SK-N-SH (cell line): ENCODE data around the gene EFHD1. TPM values are rescaled to one million over a fixed set of nuclear protein-coding genes. Genes with fewer than 3 reads are reported as not detected.

Source experiments
- CTCF ChIA-PET: fragments of 300-600, 350-600 bp; formaldehyde crosslinking; extraction: SDS; loops from one replicate; lab custom pipeline; 2021; lab: Yijun Ruan, JAX
- POLR2A ChIA-PET: fragments of 350-600 bp; sonication (Branson Sonifier 250); formaldehyde crosslinking; extraction: SDS; loops from one replicate; lab custom pipeline; 2020; ENCODE audit warnings: antibody characterized with exemption, inconsistent platforms; lab: Yijun Ruan, JAX
- DNase-seq: peaks from one replicate; pipeline ENCODE4 v3.0.0; 2012
- H2AFZ ChIP-seq: fragments of 200-600 bp; sonication (generic); 2 replicates; pipeline ENCODE4 v1.8.1; 2016; ENCODE audit warnings: antibody characterized with exemption, mild to moderate bottlenecking, low read depth
- H3F3A ChIP-seq: fragments of 200-600 bp; sonication (generic); replicated peaks from 2 replicates; pipeline ENCODE3; 2016; ENCODE audit warnings: antibody characterized with exemption, mild to moderate bottlenecking; ENCODE audit not compliant: insufficient read depth
- H3K27ac ChIP-seq, 2 experiments: fragments of 200-500 bp in 1 of 2; fragments of 200-600 bp in 1 of 2; sonication (Bioruptor generic) in 1 of 2; sonication (generic), shearing (Covaris generic) in 1 of 2; 2 replicates each; pipeline versions ENCODE4 v1.5.1 to v1.6.1; 2014 to 2016; ENCODE audit warnings: low read depth in 2 of 2, inconsistent platforms in 1 of 2, low read length in 1 of 2, mild to moderate bottlenecking in 1 of 2, mixed read lengths in 1 of 2
- H3K27me3 ChIP-seq: fragments of 200-600 bp; sonication (generic), shearing (Covaris generic); 2 replicates; pipeline ENCODE4 v1.6.1; 2016; ENCODE audit warnings: mixed run types; ENCODE audit not compliant: insufficient read depth
- H3K36me3 ChIP-seq, 2 experiments: fragments of 200-500 bp in 1 of 2; fragments of 200-600 bp in 1 of 2; sonication (Bioruptor generic) in 1 of 2; sonication (generic) in 1 of 2; replicated peaks in 1 of 2; 2 replicates each; pipeline versions ENCODE3 to v1.5.1; 2014 to 2016; ENCODE audit warnings: low read length in 1 of 2, mild to moderate bottlenecking in 1 of 2; ENCODE audit not compliant: insufficient read depth in 2 of 2, control insufficient read depth in 1 of 2
- H3K4me1 ChIP-seq, 2 experiments: fragments of 200-500 bp in 1 of 2; fragments of 200-600 bp in 1 of 2; sonication (Bioruptor generic) in 1 of 2; sonication (generic), shearing (Covaris generic) in 1 of 2; 2 replicates each; pipeline versions ENCODE4 v1.5.1 to v1.6.1; 2014 to 2016; ENCODE audit warnings: low read depth in 1 of 2, low read length in 1 of 2, mixed run types in 1 of 2; ENCODE audit not compliant: insufficient read depth in 2 of 2, control insufficient read depth in 1 of 2
- H3K4me2 ChIP-seq: fragments of 200-600 bp; sonication (generic), shearing (Covaris generic); 2 replicates; pipeline ENCODE4 v1.6.1; 2017; ENCODE audit warnings: mixed run types
- H3K4me3 ChIP-seq, 2 experiments: fragments of 200-500 bp in 1 of 2; fragments of 200-600 bp in 1 of 2; sonication (Bioruptor generic) in 1 of 2; sonication (generic), shearing (Covaris generic) in 1 of 2; 2 replicates each; pipeline versions ENCODE4 v1.5.1 to v1.8.1; 2014 to 2016; ENCODE audit warnings: low read depth in 2 of 2, inconsistent platforms in 1 of 2, low read length in 1 of 2, mild to moderate bottlenecking in 1 of 2, mixed read lengths in 1 of 2, moderate library complexity in 1 of 2
- H3K79me2 ChIP-seq: fragments of 200-600 bp; sonication (generic); 2 replicates; pipeline ENCODE4 v1.8.1; 2017; ENCODE audit warnings: mild to moderate bottlenecking; ENCODE audit not compliant: insufficient read depth
- H3K9ac ChIP-seq: fragments of 200-600 bp; sonication (generic); 2 replicates; pipeline ENCODE4 v1.6.1; 2017; ENCODE audit warnings: mixed run types
- H3K9me2 ChIP-seq: fragments of 200-600 bp; sonication (generic); 2 replicates; pipeline ENCODE4 v1.6.1; 2017; ENCODE audit warnings: mixed run types
- H3K9me3 ChIP-seq: fragments of 200-600 bp; sonication (generic); 2 replicates; pipeline ENCODE4 v1.6.1; 2017; ENCODE audit warnings: mixed run types, mild to moderate bottlenecking, moderate library complexity
- H4K20me1 ChIP-seq: fragments of 200-600 bp; sonication (generic); 2 replicates; pipeline ENCODE4 v1.6.1; 2017; ENCODE audit warnings: mild to moderate bottlenecking, mixed run types; ENCODE audit not compliant: insufficient read depth
- CHD2 ChIP-seq: fragments of 150-350 bp; IDR thresholded peaks from 2 replicates; pipeline ENCODE4 v1.6.1; 2018; ENCODE audit warnings: low read length; ENCODE audit not compliant: partially characterized antibody
- CTCF ChIP-seq: fragments of 200-600 bp; sonication (generic); IDR thresholded peaks from 2 replicates; pipeline ENCODE4 v1.6.1; 2017; ENCODE audit warnings: antibody characterized with exemption, mild to moderate bottlenecking, moderate library complexity
- ELF1 ChIP-seq: IDR thresholded peaks from 2 replicates; pipeline ENCODE4 v1.4.0; 2012
- FOSL2 ChIP-seq: IDR thresholded peaks from 2 replicates; pipeline ENCODE4 v1.4.0; 2012; ENCODE audit warnings: low read depth, mild to moderate bottlenecking, moderate library complexity, borderline replicate concordance
- FOXJ3 ChIP-seq: sonication (generic); formaldehyde crosslinking; IDR thresholded peaks from 2 replicates; pipeline ENCODE4 v1.5.1; 2020; ENCODE audit warnings: mild to moderate bottlenecking, missing genetic modification reagents
- FOXM1 ChIP-seq: IDR thresholded peaks from 2 replicates; pipeline ENCODE4 v1.4.0; 2012; ENCODE audit warnings: low read depth, mild to moderate bottlenecking
- GABPA ChIP-seq: IDR thresholded peaks from 2 replicates; pipeline ENCODE4 v1.4.0; 2012; ENCODE audit warnings: low read depth, mild to moderate bottlenecking
- MAX ChIP-seq: IDR thresholded peaks from 2 replicates; pipeline ENCODE4 v1.4.0; 2012; ENCODE audit warnings: low read depth
- NFIC ChIP-seq: IDR thresholded peaks from 2 replicates; pipeline ENCODE4 v1.4.0; 2012; ENCODE audit warnings: borderline replicate concordance
- PBX3 ChIP-seq: IDR thresholded peaks from 2 replicates; pipeline ENCODE4; 2012
- RFX5 ChIP-seq: IDR thresholded peaks from 2 replicates; pipeline ENCODE4 v1.6.1; 2012; ENCODE audit warnings: mild to moderate bottlenecking, improper control_type of control experiment, low read length
- SIN3A ChIP-seq: IDR thresholded peaks from 2 replicates; pipeline ENCODE4 v1.6.1; 2012; ENCODE audit warnings: low read depth, mild to moderate bottlenecking, low read length, moderate library complexity, borderline replicate concordance
- TEAD4 ChIP-seq: IDR thresholded peaks from 2 replicates; pipeline ENCODE4 v1.4.0; 2012; ENCODE audit warnings: mild to moderate bottlenecking, borderline replicate concordance; ENCODE audit not compliant: insufficient read depth
- ZBTB33 ChIP-seq: IDR thresholded peaks from 2 replicates; pipeline ENCODE4 v1.4.0; 2012; ENCODE audit warnings: low read depth, borderline replicate concordance
- WGBS: methylation state at CpG from one replicate; pipeline ENCODE4 v1.1.6; 2017; ENCODE audit warnings: low lambda C conversion rate; 5-methylcytosine and 5-hydroxymethylcytosine counted together
- polyA plus RNA-seq, 3 experiments: library from polyadenylated mRNA; depleted of rRNA; stranded (reverse); fragments of >200 nt; gene quantifications; 2 replicates each; pipeline ENCODE4 v1.2.3, GENCODE V29; 2012

EFHD1 gene
- polyA plus RNA-seq, 1 of the 3 experiments (the other 2 are of a cell fraction) = not detected

GRCh38 chr2:232587512-232587911 lies 45.9 kb upstream of the EFHD1 start:
- ChIA-PET CTCF (no interaction called here), POLR2A (no interaction called here)
- H4K20me1 ChIP-seq = no peaks in the 10 kb centered on the region
- no peak for DNase-seq
- no peaks in the 10 kb centered on the region for H3K9me3 ChIP-seq
- H3K27me3 ChIP-seq = no peaks in the 10 kb centered on the region
- no peaks in the 10 kb centered on the region for H3K79me2 ChIP-seq
- H3K4me2 ChIP-seq = no peak overlapping the region
- WGBS = 92% methylated on average over 6 of the region's 7 CpGs
- H3K9ac ChIP-seq = no peak overlapping the region
- no peak overlapping the region for H3K27ac ChIP-seq
- H3K4me1 ChIP-seq = peaks cover 0 to 10% of the 10 kb centered on the region in 2 experiments; a peak in 1 of 4 replicates
- no peak overlapping the region for H2AFZ ChIP-seq
- H3F3A ChIP-seq = peaks cover 4% of the 10 kb centered on the region
- TF ChIP-seq ELF1 (no peak), SIN3A (no peak), RFX5 (no peak), NFIC (no peak), CTCF (no peak)
- no peak overlapping the region for H3K4me3 ChIP-seq
- no peaks in the 10 kb centered on the region for H3K9me2 ChIP-seq
- H3K36me3 ChIP-seq = peaks cover 0 to 9% of the 10 kb centered on the region in 2 experiments

- Histone ChIP-seq H3K79me2 (no peaks in the 10 kb centered on the region), H3K4me2 (no peak overlapping the region), H3K27ac (no peak overlapping the region), H3K27me3 (no peaks in the 10 kb centered on the region), H3F3A (peaks cover 4% of the 10 kb centered on the region), H3K4me1 (peaks cover under 1 to 10% of the 10 kb centered on the region in 2 experiments; a peak in 1 of 4 replicates), H4K20me1 (no peaks in the 10 kb centered on the region)
- CTCF ChIA-PET = no interaction called here
- TF ChIP-seq ZBTB33 (no peak), FOSL2 (no peak), CTCF (no peak), CHD2 (no peak), MAX (no peak), TEAD4 (no peak), FOXM1 (no peak), FOXJ3 (CRISPR knock-in tag) (no peak), PBX3 (no peak), GABPA (no peak)
- TF ChIP-seq, all 33 proteins: peak for 0
- no peak for DNase-seq
- POLR2A ChIA-PET = no interaction called here
- peaks cover 0 to 6% of the 10 kb centered on the region in 2 experiments for H3K36me3 ChIP-seq
- no peak overlapping the region for H2AFZ ChIP-seq
- WGBS = 88% methylated on average over 7 of the region's 8 CpGs
- H3K9ac ChIP-seq = no peak overlapping the region
- no peaks in the 10 kb centered on the region for H3K9me2 ChIP-seq
- H3K9me3 ChIP-seq = no peaks in the 10 kb centered on the region
- H3K4me3 ChIP-seq = no peak overlapping the region
These were observed 45.4 kb upstream of the EFHD1 start for GRCh38 chr2:232588031-232588430.
